ENCODE data around the gene C1QTNF12. TPM values are rescaled to one million over a fixed set of nuclear protein-coding genes. Genes with fewer than 3 reads are reported as not detected.

Gene C1QTNF12
- total RNA-seq, 1 donor from 2014 or later: 1.3 TPM

GRCh38 chr1:1217621-1218523 lies 28.6 kb downstream of the C1QTNF12 start:
- Mint-ChIP-seq H3K27ac (peak overlapping the region; percentile 88), H3K4me3 (peak overlapping the region; percentile 47), H3K4me1 (peaks cover 38% of the 10 kb centered on the region), H3K27me3 (no peaks in the 10 kb centered on the region), H3K36me3 (ENCODE audit: low read depth) (peaks cover 65% of the 10 kb centered on the region), H3K9me3 (no peaks in the 10 kb centered on the region)
- intact Hi-C loops (cut with micrococcal nuclease): loop anchor here (10.0 kb wide), 1 partner anchor 203 kb away; the partner anchor contains the start of gene ISG15
- no peak for DNase-seq

GRCh38 chr1:1216770-1217620 lies 29.5 kb downstream of the C1QTNF12 start:
- intact Hi-C loops (cut with micrococcal nuclease): loop anchor here (10.0 kb wide), 1 partner anchor 202 kb away; the partner anchor contains the start of gene ISG15
- peaks cover 37% of the 10 kb centered on the region for H3K4me1 Mint-ChIP-seq
- no peaks in the 10 kb centered on the region for H3K27me3 Mint-ChIP-seq
- H3K27ac Mint-ChIP-seq: peak overlapping the region; percentile 98
- H3K9me3 Mint-ChIP-seq: no peaks in the 10 kb centered on the region
- peaks cover 65% of the 10 kb centered on the region for H3K36me3 Mint-ChIP-seq (ENCODE audit: low read depth)
- peak overlapping the region; percentile 85 for H3K4me3 Mint-ChIP-seq
- no peak for DNase-seq

- H3K36me3 Mint-ChIP-seq (ENCODE audit: low read depth): peaks cover 63% of the 10 kb centered on the region
- no peaks in the 10 kb centered on the region for H3K9me3 Mint-ChIP-seq
- no peak for DNase-seq
- intact Hi-C loops (cut with micrococcal nuclease): loop anchor here (2.0 to 10.0 kb wide), 3 partner anchors 15 to 201 kb away; partner anchors contain the start of genes C1orf159 and ISG15
- peaks cover 39% of the 10 kb centered on the region for H3K4me1 Mint-ChIP-seq
- H3K27ac Mint-ChIP-seq: peak overlapping the region; percentile 98
- no peaks in the 10 kb centered on the region for H3K27me3 Mint-ChIP-seq
- H3K4me3 Mint-ChIP-seq: peak overlapping the region; percentile 85
These were observed 30.5 kb downstream of the C1QTNF12 start for GRCh38 chr1:1215881-1216605.

- intact Hi-C loops (cut with micrococcal nuclease): loop anchor here (2.0 to 10.0 kb wide), 3 partner anchors 16 to 200 kb away; partner anchors contain the start of genes C1orf159 and ISG15
- peak overlapping the region; percentile 81 for H3K4me3 Mint-ChIP-seq
- no peak for DNase-seq
- H3K4me1 Mint-ChIP-seq: peaks cover 44% of the 10 kb centered on the region
- peaks cover 63% of the 10 kb centered on the region for H3K36me3 Mint-ChIP-seq (ENCODE audit: low read depth)
- H3K9me3 Mint-ChIP-seq: no peaks in the 10 kb centered on the region
- H3K27me3 Mint-ChIP-seq: no peaks in the 10 kb centered on the region
- peak overlapping the region; percentile 88 for H3K27ac Mint-ChIP-seq
These were observed 31.3 kb downstream of the C1QTNF12 start for GRCh38 chr1:1215080-1215676.

GRCh38 chr1:1213345-1214265 lies 32.9 kb downstream of the C1QTNF12 start, which contains the start of gene TNFRSF4:
Gene TNFRSF4 (minus strand): TSS chr1:1214153. CDS start chr1:1214127, 26 bp downstream.
- peak within 1 kb of the TSS; percentile 88 for H3K27ac Mint-ChIP-seq
- H3K36me3 Mint-ChIP-seq (ENCODE audit: low read depth): peaks cover 60% of the 10 kb centered on the region
- H3K4me1 Mint-ChIP-seq: peaks cover 52% of the 10 kb centered on the region
- H3K4me3 Mint-ChIP-seq: peak within 1 kb of the TSS; percentile 81
- H3K27me3 Mint-ChIP-seq: no peaks in the 10 kb centered on the region
- no peaks in the 10 kb centered on the region for H3K9me3 Mint-ChIP-seq
- peak; percentile 78 for DNase-seq
- intact Hi-C loops (cut with micrococcal nuclease): loop anchor here (2.0 to 10.0 kb wide), 3 partner anchors 17 to 199 kb away; partner anchors contain the start of genes C1orf159 and ISG15

GRCh38 chr1:1212780-1213344 lies 33.7 kb downstream of the C1QTNF12 start:
- Mint-ChIP-seq H3K27ac (peak overlapping the region; percentile 84), H3K36me3 (ENCODE audit: low read depth) (peaks cover 60% of the 10 kb centered on the region), H3K27me3 (no peaks in the 10 kb centered on the region), H3K4me1 (peaks cover 54% of the 10 kb centered on the region), H3K9me3 (no peaks in the 10 kb centered on the region), H3K4me3 (peak overlapping the region; percentile 81)
- peak; percentile 87 for DNase-seq
- intact Hi-C loops (cut with micrococcal nuclease): loop anchor here (10.0 kb wide), 1 partner anchor 198 kb away; the partner anchor contains the start of gene ISG15

- peak overlapping the region; percentile 81 for H3K4me3 Mint-ChIP-seq
- DNase-seq: no peak
- H3K9me3 Mint-ChIP-seq: no peaks in the 10 kb centered on the region
- H3K36me3 Mint-ChIP-seq (ENCODE audit: low read depth): peaks cover 53% of the 10 kb centered on the region
- peaks cover 50% of the 10 kb centered on the region for H3K4me1 Mint-ChIP-seq
- peak overlapping the region; percentile 78 for H3K27ac Mint-ChIP-seq
- intact Hi-C loops (cut with micrococcal nuclease): loop anchor here (10.0 kb wide), 1 partner anchor 197 kb away; the partner anchor contains the start of gene ISG15
- no peaks in the 10 kb centered on the region for H3K27me3 Mint-ChIP-seq
These were observed 34.7 kb downstream of the C1QTNF12 start for GRCh38 chr1:1211541-1212441.

GRCh38 chr1:1210726-1211540 lies 35.6 kb downstream of the C1QTNF12 start:
- Mint-ChIP-seq H3K4me1 (peaks cover 44% of the 10 kb centered on the region), H3K9me3 (no peaks in the 10 kb centered on the region), H3K27ac (peak overlapping the region; percentile 70), H3K36me3 (ENCODE audit: low read depth) (peaks cover 47% of the 10 kb centered on the region), H3K4me3 (peak overlapping the region; percentile 77), H3K27me3 (no peaks in the 10 kb centered on the region)
- DNase-seq: no peak
- intact Hi-C loops (cut with micrococcal nuclease): loop anchor here (10.0 kb wide), 1 partner anchor 196 kb away; the partner anchor contains the start of gene ISG15

- Mint-ChIP-seq H3K9me3 (no peaks in the 10 kb centered on the region), H3K4me1 (peaks cover 30% of the 10 kb centered on the region), H3K36me3 (ENCODE audit: low read depth) (peaks cover 47% of the 10 kb centered on the region), H3K4me3 (peak overlapping the region; percentile 91), H3K27me3 (no peaks in the 10 kb centered on the region), H3K27ac (peak overlapping the region; percentile 98)
- DNase-seq: peak; percentile 82
- intact Hi-C loops (cut with micrococcal nuclease): loop anchor here (1.0 to 10.0 kb wide), 7 partner anchors 8 to 174 kb away; partner anchors contain the start of genes ACAP3 and PUSL1
These were observed 37.6 kb downstream of the C1QTNF12 start for GRCh38 chr1:1208713-1209433.

GRCh38 chr1:1207571-1207892 lies 39.0 kb downstream of the C1QTNF12 start:
- DNase-seq: no peak
- peaks cover 30% of the 10 kb centered on the region for H3K4me1 Mint-ChIP-seq
- H3K36me3 Mint-ChIP-seq (ENCODE audit: low read depth): peaks cover 41% of the 10 kb centered on the region
- no peaks in the 10 kb centered on the region for H3K27me3 Mint-ChIP-seq
- H3K9me3 Mint-ChIP-seq: no peaks in the 10 kb centered on the region
- H3K4me3 Mint-ChIP-seq: peak overlapping the region; percentile 91
- intact Hi-C loops (cut with micrococcal nuclease): loop anchor here (5.0 to 10.0 kb wide), 5 partner anchors 45 to 173 kb away; partner anchors contain the start of genes ACAP3 and PUSL1
- H3K27ac Mint-ChIP-seq: peak overlapping the region; percentile 98
